Measurements from ENCODE around the gene TMEM245. TPM values are rescaled to one million over a fixed set of nuclear protein-coding genes. Genes with fewer than 3 reads are reported as not detected.

Gene TMEM245
- total and polyA plus RNA-seq, 2 of the 13 experiments (the other 11 are each of a cell fraction or from before 2014, with no cell fraction given) = 53.5 to 55.4 TPM

GRCh38 chr9:109119439-109120203, at the start of gene TMEM245 (continued):
- TF ChIP-seq RERE (CRISPR knock-in tag; IDR thresholded peaks at IDR 0.05; ENCODE audit: low read depth) (no peak), ZKSCAN8 (CRISPR knock-in tag; IDR thresholded peaks at IDR 0.05; ENCODE audit: borderline replicate concordance) (no peak; the same call in 1 of the 2 replicates), ATF4 (CRISPR knock-in tag; IDR thresholded peaks at IDR 0.05) (no peak), CBX1 (IDR thresholded peaks at IDR 0.05; ENCODE audit: low read depth) (no peak), ELF1 (CRISPR knock-in tag; IDR thresholded peaks at IDR 0.05) (peak; percentile 79), KDM3A (CRISPR knock-in tag; IDR thresholded peaks at IDR 0.05; ENCODE audit: low read depth) (no peak), CC2D1A (CRISPR knock-in tag; IDR thresholded peaks at IDR 0.05) (no peak), ZNF790 (CRISPR knock-in tag; IDR thresholded peaks at IDR 0.05; ENCODE audit: borderline replicate concordance) (no peak; the same call in 1 of the 2 replicates), ZBTB2 (CRISPR knock-in tag; IDR thresholded peaks at IDR 0.05; ENCODE audit: low read depth) (peak; percentile 13; the same call in 1 of the 2 replicates), NR0B2 (CRISPR knock-in tag; IDR thresholded peaks at IDR 0.05) (0 out of 2 replicates have a peak, but pooled peaks have one; percentile 28), SPEN (CRISPR knock-in tag; IDR thresholded peaks at IDR 0.05; ENCODE audit: low read depth) (peak; percentile 77), PLSCR1 (CRISPR knock-in tag; IDR thresholded peaks at IDR 0.05; ENCODE audit: borderline replicate concordance) (no peak), ATM (IDR thresholded peaks at IDR 0.05; ENCODE audit: borderline replicate concordance) (no peak), RARA (CRISPR knock-in tag; IDR thresholded peaks at IDR 0.05) (no peak), HMGXB4 (CRISPR knock-in tag; IDR thresholded peaks at IDR 0.05; ENCODE audit: borderline replicate concordance in 1 of 2, low read depth in 1 of 2) (no peak; a peak in 2 of 4 replicates)

Measured in HepG2 (cell line).